ENCODE measurements around the gene USH2A.

GRCh38 chr1:215660259-215660658, 763.0 kb downstream of the USH2A start:
- no peak for TF ChIP-seq CTCF (IDR thresholded peaks at IDR 0.05; ENCODE audit: low read length)
- no peak for TF ChIP-seq EZH2 (optimal IDR thresholded peaks at IDR 0.05; ENCODE audit: low read depth, low read length)
- no peak for TF ChIP-seq EZH2phosphoT487 (IDR thresholded peaks at IDR 0.05; ENCODE audit: low read length)
